Right renal pelvis (tissue), 4 donors: ENCODE measurements around the gene THSD4. TPM values are rescaled to one million over a fixed set of nuclear protein-coding genes. Genes with fewer than 3 reads are reported as not detected.
"Not testable (repeated sequence)": the region's sequence is repeated elsewhere in the genome, so short reads cannot be mapped to it uniquely, and the experiment has no call there.

Experiments
- DNase-seq, 4 donors: peaks; one replicate each; pipeline ENCODE4 v3.0.0-alpha.2; 2013; ENCODE audit warnings: low read depth in 4 of 4, low spot score in 3 of 4, missing footprints in 1 of 4
- polyA plus RNA-seq, 4 donors: library from polyadenylated mRNA; unstranded; fragments of 120-200 nt; gene quantifications; one replicate each; pipeline ENCODE4 v1.2.1, GENCODE V29; 2013; ENCODE audit not compliant: insufficient read length in 4 of 4

THSD4 gene
- polyA plus RNA-seq, 4 donors: 32.7 to 45.9 (median 35.6) TPM

GRCh38 chr15:71248386-71248785 is 133.1 kb downstream of the THSD4 start:
- DNase-seq: no peak

GRCh38 chr15:71249986-71250385 is 134.7 kb downstream of the THSD4 start:
- no peak for DNase-seq

GRCh38 chr15:71250936-71251583 is 135.8 kb downstream of the THSD4 start:
- no peak for DNase-seq

DNA sequence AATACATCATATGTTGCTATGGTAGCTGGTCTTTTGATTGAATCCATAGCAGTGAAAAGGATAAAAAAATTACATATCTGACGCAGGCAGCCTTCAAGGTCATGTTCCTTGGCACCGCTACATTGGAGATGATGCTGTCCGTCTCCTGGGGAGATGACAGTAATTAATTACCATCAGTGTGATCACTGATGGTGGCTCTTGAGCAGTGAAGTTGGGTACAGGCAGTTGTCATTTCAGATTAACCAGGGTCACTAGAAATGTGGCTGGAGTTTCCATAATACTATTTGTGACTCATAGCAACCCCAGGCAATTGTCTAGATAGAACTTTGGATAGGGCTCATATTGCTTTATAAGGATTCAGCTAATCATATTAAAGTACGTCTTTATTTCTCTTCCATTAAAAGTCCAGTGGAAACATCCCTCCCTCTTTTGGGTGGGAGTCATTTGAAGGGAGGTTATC is 136.3 kb downstream of the THSD4 start:
- no peak for DNase-seq

DNA sequence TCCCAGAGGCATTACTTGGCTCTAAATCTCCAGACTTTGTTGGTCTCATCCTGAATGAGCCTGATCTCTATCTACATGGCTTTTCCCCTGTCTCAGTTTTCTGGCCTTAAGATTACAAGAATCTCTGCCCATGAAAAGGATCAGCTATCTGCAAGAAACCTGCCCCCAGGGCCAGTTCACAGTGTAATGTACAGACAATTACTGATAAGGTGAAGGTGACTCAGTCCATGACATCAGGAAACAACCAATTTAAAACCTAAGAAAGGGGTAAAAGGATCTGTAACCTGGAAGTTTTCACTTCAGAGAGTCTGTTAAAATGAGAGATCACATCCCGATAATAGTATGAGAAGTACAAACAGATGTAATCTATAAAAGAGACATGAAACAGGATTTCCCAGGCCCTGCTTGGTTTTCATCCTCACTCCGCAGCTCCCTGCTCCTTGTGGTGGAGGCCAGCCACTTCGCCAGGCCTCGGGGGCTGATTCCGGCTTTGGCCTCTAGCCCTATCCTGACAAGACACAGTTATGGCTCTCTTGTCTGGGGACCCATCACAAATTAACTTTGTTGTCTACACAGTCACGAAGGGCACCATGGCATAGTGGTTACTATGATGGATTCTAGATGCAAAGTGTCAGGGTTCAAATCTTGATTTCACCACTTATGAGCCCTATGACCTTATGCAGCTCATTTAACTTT is 136.9 kb downstream of the THSD4 start:
- DNase-seq: no peak

DNA sequence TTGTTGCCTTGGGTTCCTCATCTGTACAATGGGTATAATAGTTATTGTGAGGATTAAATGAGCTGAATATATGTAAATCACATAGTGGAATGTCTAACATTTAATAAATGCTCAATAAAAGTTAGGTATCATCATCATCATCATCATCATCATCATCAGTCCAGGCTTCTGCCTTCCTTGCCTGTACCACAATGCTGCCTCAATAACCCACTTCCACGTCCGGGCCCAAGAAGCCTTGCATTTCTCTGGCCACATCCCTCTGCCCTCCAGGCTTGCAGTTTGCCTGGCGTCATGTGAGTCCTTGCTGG is 137.4 kb downstream of the THSD4 start:
- no peak for DNase-seq

GRCh38 chr15:71254491-71254890 is 139.2 kb downstream of the THSD4 start:
- DNase-seq: no peak

DNA sequence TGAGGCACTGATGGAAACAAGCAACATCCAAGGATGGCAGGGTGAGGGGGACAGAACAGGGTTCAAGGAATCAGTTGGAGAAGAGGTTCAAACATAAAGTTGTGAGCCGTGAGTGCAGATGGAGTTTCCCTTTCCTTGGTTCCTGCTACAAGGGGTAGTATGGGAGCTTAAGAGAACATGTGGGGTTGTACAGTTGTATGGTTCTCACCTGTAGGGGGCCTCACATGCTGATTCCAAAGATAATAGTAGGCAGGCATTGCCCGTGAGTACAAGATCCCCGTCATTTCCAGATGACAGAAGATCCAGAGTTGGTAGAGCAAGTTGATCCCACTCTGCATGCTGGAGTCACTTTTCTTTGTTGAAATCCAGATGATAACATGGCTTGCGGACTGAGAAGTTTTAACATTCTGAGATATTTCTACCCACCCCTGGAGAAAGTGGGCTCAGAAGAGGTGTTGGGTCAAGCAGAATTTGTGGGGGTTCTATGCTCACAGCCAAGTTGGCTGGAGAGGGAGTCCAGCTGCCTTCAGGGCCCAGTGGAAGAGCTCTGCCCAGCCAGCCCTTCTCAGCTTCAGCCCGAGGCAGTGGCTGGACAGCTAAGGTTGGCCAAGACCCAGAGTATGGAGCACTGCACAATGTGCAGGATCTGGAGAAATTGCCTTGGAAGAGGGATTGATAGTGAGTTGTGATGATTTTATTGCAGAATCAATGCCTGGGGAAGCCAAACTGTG is 141.8 kb downstream of the THSD4 start:
- no peak for DNase-seq

DNA sequence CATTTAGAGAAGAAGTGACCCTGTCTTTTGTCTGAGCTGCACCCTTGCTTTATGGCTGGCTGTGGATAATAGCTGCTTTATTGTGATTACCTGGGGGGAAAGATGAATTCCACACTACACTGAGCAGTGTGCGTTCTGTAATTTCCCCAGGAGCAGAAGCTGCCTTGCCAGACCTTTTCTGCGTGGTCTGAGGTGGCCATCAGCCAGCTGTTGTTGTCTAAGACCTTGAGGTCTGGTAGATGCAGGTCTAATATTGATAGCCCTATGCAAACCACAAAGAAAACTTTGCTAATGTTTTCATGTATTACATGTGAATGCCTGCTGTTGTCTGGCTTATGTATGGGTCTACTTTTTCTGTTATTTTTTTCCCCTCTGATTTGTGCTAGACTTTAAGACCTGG is 144.6 kb downstream of the THSD4 start:
- no peak for DNase-seq

DNA sequence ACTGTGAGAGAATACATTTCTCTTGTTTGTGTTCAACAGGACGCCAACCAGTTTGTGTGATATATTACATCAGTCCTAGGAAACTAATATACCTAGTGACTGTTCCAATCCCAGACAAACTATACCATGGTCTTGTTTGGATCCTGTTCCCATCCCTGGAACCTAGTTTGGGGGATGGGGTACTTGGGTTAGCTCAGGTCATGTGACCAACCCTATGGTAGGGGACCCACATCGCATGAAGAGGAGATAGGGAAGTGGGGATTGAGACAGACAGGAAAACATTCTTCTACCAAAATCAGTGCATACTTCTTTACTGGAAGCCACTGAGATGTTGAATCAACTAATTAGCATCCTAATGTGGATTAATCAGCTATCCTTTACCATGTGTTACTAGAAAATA is 146.1 kb downstream of the THSD4 start:
- DNase-seq: no peak

DNA sequence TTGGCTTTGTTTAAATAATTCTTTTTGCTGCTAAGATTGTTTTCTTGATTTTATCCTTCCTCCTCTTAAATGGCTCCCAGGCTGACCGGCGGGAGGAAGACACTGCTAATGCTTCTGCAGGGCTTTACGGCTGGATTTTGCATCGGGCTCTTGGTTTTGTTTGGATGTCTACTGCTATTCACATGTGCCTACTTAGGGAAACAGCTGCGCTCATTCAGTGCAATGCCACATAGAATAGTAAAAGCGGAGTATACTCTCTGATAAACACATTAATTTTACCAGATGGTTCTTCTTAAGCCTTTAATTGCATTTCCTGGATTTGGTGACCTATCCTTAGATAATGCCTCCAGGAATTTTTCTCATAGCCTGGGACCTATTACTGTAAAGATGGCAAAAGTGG is 146.6 kb downstream of the THSD4 start:
- DNase-seq: no peak

DNA sequence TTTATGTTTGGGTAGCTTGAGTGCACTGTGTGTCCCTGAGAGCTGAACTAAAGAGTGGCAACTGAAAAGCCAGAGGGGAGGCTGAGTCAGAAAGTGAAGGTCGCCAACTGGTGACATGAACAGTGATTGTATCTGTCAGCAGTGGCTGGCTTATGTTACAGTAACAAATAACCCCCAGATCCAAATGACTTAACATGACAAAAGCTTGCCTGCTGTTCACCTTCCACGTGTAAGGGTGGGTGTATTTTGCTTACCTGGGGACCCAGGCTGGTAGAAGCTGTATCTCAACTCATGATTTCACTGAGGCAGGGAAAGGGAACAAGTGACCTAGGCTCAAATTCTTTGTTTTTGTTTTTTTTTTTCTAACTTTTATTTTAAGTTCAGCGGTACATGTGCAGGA is 147.3 kb downstream of the THSD4 start:
- DNase-seq: no peak

- DNase-seq: not testable (repeated sequence)
Observed at GRCh38 chr15:71265606-71266005, 150.3 kb downstream of the THSD4 start.

DNA sequence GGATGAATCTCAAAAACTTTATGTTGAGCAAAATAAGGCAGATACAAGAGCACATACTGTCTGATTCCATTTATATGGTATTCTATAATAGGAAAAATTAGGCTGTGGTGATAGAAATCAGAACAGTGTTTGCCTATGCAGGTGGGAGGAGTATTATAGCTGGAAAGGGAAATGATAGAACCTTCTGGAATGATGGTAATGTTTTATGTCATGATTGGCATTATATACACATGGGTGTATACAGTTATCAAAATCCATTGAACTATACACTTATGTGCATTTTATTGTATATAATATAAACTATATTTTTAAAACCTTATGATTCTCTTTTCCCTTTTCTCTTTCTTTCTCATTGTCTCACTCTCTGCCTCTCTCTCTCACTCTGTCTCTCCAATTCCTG is 156.1 kb downstream of the THSD4 start:
- DNase-seq: no peak

DNA sequence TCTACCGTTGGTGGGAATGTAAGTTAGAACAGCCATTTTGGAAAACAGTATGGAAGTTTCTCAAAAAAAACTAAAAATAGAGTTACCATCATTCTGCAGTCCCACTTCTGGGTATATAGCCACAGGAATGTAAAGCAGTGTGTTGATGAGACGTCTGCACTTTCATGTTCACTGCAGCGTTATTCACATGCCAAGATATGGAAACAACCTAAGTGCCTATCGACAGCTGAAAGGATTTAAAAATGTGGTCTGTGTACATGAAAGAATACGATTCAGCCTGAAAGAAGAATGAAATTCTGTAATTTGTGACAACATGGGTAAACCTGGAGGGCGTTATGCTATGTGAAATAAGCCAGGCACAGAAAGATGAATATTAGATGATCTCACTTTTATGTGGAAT is 157.7 kb downstream of the THSD4 start:
- DNase-seq: no peak

DNA sequence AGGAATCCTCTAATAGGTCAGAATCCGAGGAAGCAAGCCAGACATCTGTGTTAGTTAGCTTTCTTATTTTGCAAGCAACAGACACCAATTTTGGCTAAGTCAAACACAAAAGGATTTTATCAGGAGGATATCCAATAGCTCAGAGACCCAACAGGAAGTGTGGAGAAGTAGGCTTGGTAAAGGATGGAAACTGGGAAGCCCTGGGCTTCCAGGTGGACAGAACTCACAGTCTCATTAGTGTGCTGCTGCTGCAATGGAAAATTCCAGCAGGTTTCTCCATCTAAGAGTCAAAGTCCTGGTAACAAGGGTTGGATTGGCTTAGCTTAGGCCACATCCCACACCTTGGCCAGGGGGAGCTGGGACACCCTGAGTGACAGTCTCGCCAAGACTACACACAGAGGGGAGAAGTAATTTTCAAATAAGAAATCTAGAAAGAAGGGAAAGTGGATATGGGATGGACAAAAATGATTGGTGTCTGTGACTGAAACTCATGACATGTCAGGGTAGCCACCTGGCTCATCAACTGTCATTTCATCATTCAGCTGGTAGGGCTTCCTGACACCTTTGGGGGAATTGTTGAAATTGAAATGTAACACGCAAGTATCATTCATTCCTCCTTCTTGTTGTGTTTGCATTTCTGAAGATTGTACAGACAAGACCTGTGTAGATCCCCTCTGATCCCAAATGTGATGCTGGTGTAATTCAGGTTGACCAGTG is 158.6 kb downstream of the THSD4 start:
- no peak for DNase-seq

- no peak for DNase-seq
Observed at GRCh38 chr15:71274448-71274798, 159.2 kb downstream of the THSD4 start.

DNA sequence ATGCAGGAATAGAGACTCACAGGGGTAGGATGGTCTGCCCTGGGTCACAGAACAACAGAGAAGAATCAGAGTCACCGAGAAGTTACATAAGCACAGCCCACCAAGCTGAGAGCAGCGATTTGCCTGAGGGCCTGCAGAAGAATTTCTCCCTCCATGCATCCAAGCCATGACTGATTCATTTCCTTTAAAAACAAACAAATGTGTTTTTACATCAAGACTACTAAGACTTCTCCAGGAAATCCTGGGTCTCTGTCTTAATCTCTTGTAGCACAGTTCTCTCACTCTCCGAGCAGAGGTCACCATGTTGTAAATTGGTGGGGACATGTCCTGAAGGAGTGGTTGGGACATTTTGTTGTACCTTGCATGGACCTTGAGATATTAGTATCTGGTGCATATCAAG is 159.8 kb downstream of the THSD4 start:
- no peak for DNase-seq

DNA sequence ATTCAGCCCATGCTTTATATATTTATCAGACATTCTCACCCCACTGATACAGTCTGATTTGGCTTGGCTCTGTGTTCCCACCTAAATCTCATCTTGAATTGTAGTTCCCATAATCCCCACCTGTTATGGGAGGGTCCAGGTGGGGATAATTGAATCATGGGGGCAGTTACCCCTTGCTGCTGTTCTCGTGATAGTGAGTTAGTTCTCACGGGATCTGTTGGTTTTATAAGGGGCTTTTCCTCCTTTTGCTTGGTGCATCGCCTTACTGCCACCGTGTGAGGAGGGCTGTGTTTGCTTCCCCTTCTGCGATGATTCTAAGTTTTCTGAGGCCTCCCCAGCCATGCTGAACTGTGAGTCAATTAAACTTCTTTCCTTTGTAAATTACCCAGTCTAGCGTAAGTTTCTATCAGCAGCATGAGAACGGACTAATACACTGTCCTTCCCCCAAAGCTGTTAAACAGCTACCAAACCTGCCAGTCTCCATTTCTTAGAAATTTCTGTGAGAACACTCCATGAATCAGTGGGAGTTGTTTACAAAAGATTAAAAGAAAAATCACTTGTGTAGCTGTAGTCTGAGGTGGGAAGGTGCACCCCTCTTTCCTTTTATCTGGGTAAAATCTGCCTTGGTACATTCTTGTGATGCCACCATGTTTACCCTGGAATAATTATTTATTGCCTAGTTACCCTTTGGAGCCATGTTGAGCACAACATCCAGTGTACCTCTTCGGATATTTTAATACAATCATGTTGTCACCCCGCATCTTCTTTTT is 160.5 kb downstream of the THSD4 start:
- no peak for DNase-seq

DNA sequence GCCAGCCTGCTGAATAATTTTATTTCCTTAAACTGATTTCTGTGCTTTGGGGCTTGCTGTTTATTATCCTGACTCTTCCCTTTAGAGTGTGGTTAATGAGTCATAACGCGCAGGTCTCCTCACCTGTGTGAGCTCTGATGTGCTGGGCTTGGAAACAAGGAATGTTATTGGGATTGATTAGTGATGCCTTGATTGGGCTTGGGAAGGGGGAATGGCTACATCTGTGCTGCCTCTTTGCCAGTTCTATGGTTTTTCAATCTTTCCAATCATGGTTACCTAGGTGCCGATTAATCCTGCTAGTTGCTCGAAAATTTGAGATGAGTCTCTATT is 161.0 kb downstream of the THSD4 start:
- DNase-seq: no peak
